ENCODE results near the gene ZBTB7C. TPM values are rescaled to one million over a fixed set of nuclear protein-coding genes. Genes with fewer than 3 reads are reported as not detected.

Gene ZBTB7C
- total and polyA plus RNA-seq, 4 donors, result 3.2 to 10.9 (median 3.7) TPM

DNA sequence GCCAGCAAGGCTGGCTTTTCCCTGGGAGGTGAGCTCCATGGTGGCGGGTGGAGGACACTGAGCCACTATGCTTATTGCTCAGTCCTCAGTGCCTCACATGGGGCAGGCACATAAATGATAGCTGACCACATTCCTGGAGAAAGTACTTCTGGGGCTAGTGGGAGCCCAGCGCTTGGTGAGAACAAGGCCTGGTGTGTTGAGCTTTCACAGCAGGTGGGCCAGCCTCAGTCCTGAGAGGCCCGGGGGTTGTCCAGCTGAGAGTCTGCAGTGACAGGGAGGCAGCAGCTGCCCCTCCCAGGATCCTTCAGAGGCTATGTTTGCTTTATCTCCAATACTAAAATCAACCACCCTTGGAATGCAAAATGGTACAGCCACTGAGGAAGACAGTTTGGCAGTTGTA lies 217.7 kb downstream of the ZBTB7C start:
- Histone ChIP-seq H3K36me3 (ENCODE audit: control insufficient read depth in 4 of 4, insufficient read depth in 4 of 4, low read length in 4 of 4) (no peaks in the 10 kb centered on the region), H3K4me1 (ENCODE audit: control insufficient read depth in 5 of 5, insufficient read depth in 5 of 5, low read length in 5 of 5) (peaks cover 0 to 16% (median 10%) of the 10 kb centered on the region in 5 donors), H3K9ac (ENCODE audit: insufficient read depth in 1 of 2, low read length in 2 of 2) (no peak overlapping the region), H3K4me3 (no peak overlapping the region), H3K27ac (ENCODE audit: low read depth in 1 of 2, low read length in 1 of 2) (no peak overlapping the region), H3K9me3 (ENCODE audit: control insufficient read depth in 4 of 4, insufficient read depth in 3 of 4, low read length in 3 of 4) (no peaks in the 10 kb centered on the region), H3K27me3 (ENCODE audit: control insufficient read depth in 3 of 3, insufficient read depth in 3 of 3, low read length in 2 of 3) (no peaks in the 10 kb centered on the region)
- WGBS, 2 donors, result 79 to 83% methylated on average over 3 of the region's 3 CpGs
- TF ChIP-seq, protein P1, sequence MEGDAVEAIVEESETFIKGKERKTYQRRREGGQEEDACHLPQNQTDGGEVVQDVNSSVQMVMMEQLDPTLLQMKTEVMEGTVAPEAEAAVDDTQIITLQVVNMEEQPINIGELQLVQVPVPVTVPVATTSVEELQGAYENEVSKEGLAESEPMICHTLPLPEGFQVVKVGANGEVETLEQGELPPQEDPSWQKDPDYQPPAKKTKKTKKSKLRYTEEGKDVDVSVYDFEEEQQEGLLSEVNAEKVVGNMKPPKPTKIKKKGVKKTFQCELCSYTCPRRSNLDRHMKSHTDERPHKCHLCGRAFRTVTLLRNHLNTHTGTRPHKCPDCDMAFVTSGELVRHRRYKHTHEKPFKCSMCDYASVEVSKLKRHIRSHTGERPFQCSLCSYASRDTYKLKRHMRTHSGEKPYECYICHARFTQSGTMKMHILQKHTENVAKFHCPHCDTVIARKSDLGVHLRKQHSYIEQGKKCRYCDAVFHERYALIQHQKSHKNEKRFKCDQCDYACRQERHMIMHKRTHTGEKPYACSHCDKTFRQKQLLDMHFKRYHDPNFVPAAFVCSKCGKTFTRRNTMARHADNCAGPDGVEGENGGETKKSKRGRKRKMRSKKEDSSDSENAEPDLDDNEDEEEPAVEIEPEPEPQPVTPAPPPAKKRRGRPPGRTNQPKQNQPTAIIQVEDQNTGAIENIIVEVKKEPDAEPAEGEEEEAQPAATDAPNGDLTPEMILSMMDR (IDR thresholded peaks at IDR 0.05; ENCODE audit: control extremely low read depth, extremely low read depth), result no peak
- ATAC-seq (ENCODE audit: insufficient read depth, low FRiP score) (no peak), DNase-seq (no peak)

- Histone ChIP-seq H3K9me3 (ENCODE audit: control insufficient read depth in 4 of 4, insufficient read depth in 3 of 4, low read length in 3 of 4) (no peaks in the 10 kb centered on the region), H3K4me3 (no peak overlapping the region), H3K27ac (ENCODE audit: low read depth in 1 of 2, low read length in 1 of 2) (no peak overlapping the region), H3K4me1 (ENCODE audit: control insufficient read depth in 5 of 5, insufficient read depth in 5 of 5, low read length in 5 of 5) (peaks cover 0 to 21% (median 11%) of the 10 kb centered on the region in 5 donors), H3K36me3 (ENCODE audit: control insufficient read depth in 4 of 4, insufficient read depth in 4 of 4, low read length in 4 of 4) (no peaks in the 10 kb centered on the region), H3K9ac (ENCODE audit: insufficient read depth in 1 of 2, low read length in 2 of 2) (no peak overlapping the region), H3K27me3 (ENCODE audit: control insufficient read depth in 3 of 3, insufficient read depth in 3 of 3, low read length in 2 of 3) (no peaks in the 10 kb centered on the region)
- DNase-seq, result no peak
- TF ChIP-seq, protein P1 (IDR thresholded peaks at IDR 0.05; ENCODE audit: control extremely low read depth, extremely low read depth), result no peak
- 82 to 88% methylated on average over 7 of the region's 7 CpGs for WGBS, 2 donors
- no peak for ATAC-seq (ENCODE audit: insufficient read depth, low FRiP score)
Measured at GRCh38 chr18:48190994-48191393, 218.2 kb downstream of the ZBTB7C start.

DNA sequence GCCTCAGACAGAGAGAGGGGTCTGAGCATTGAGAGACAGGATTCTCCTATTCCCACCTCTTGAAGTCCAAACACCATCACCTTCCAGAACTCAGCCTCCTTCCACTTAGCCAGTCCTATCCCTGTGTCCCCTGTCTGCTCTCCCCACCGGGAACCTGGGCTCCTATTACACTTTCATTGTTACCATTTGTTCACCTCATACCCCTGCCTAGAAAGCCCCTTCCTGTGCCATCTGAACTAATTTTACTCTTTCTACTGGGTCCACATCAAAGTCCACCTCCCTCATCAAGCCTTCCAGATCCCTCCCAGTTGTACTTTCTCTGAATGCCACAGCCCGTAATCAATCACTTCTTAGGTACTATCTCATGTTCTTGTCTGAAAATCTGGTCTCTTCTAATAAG lies 220.6 kb downstream of the ZBTB7C start:
- no peaks in the 10 kb centered on the region for H3K9me3 ChIP-seq (ENCODE audit: control insufficient read depth in 4 of 4, insufficient read depth in 3 of 4, low read length in 3 of 4)
- H3K4me1 ChIP-seq (ENCODE audit: control insufficient read depth in 5 of 5, insufficient read depth in 5 of 5, low read length in 5 of 5), result peaks cover 0 to 13% (median 3%) of the 10 kb centered on the region in 5 donors
- DNase-seq (no peak), ATAC-seq (ENCODE audit: insufficient read depth, low FRiP score) (no peak)
- WGBS, 2 donors, result 86 to 88% methylated on average over 2 of the region's 2 CpGs
- no peak overlapping the region for H3K9ac ChIP-seq (ENCODE audit: insufficient read depth in 1 of 2, low read length in 2 of 2)
- H3K27ac ChIP-seq (ENCODE audit: low read depth in 1 of 2, low read length in 1 of 2), result no peak overlapping the region
- H3K4me3 ChIP-seq, result no peak overlapping the region
- no peaks in the 10 kb centered on the region for H3K27me3 ChIP-seq (ENCODE audit: control insufficient read depth in 3 of 3, insufficient read depth in 3 of 3, low read length in 2 of 3)
- TF ChIP-seq, protein P1 (IDR thresholded peaks at IDR 0.05; ENCODE audit: control extremely low read depth, extremely low read depth), result no peak
- no peaks in the 10 kb centered on the region for H3K36me3 ChIP-seq (ENCODE audit: control insufficient read depth in 4 of 4, insufficient read depth in 4 of 4, low read length in 4 of 4)

DNA sequence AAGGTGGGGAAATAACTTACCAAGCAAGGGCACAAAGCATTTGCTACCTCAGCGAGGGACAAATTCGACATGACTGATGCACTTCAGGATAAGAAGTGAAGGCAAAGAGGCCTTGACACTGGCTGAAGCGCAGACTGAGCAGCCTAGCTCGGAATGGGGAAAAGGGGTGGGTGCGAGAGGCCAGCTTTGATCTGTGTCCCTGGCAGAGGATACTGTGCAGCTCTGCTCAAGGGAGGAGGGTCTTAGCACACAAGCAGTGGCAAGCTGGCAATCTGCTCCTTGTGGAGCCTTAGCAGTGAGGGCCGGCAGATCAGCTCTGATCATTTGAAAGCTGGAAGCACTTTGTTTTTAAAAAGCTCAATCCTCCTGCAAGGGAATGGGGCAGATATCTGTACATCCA lies 222.3 kb downstream of the ZBTB7C start:
- ATAC-seq (ENCODE audit: insufficient read depth, low FRiP score), result no peak

More for the DNA sequence above, 222.3 kb downstream of the ZBTB7C start:
- no peaks in the 10 kb centered on the region for H3K36me3 ChIP-seq (ENCODE audit: control insufficient read depth in 4 of 4, insufficient read depth in 4 of 4, low read length in 4 of 4)
- H3K4me3 ChIP-seq, result no peak overlapping the region
- peaks cover 0 to 12% (median 3%) of the 10 kb centered on the region in 5 donors for H3K4me1 ChIP-seq (ENCODE audit: control insufficient read depth in 5 of 5, insufficient read depth in 5 of 5, low read length in 5 of 5)
- DNase-seq, result peak; percentile 40 to 41 (median 41)
- TF ChIP-seq, protein P1 (IDR thresholded peaks at IDR 0.05; ENCODE audit: control extremely low read depth, extremely low read depth), result no peak
- H3K9ac ChIP-seq (ENCODE audit: insufficient read depth in 1 of 2, low read length in 2 of 2), result no peak overlapping the region
- no peaks in the 10 kb centered on the region for H3K9me3 ChIP-seq (ENCODE audit: control insufficient read depth in 4 of 4, insufficient read depth in 3 of 4, low read length in 3 of 4)
- no peak overlapping the region for H3K27ac ChIP-seq (ENCODE audit: low read depth in 1 of 2, low read length in 1 of 2)
- no peaks in the 10 kb centered on the region for H3K27me3 ChIP-seq (ENCODE audit: control insufficient read depth in 3 of 3, insufficient read depth in 3 of 3, low read length in 2 of 3)
- WGBS, 2 donors, result 79 to 91% methylated on average over 6 of the region's 6 CpGs

Measured in lung (tissue), 12 donors.